HG02981 (cell line): ENCODE measurements around the gene GPR37.

ENCODE experiments used
- ATAC-seq: cut with Tn5 transposase; IDR thresholded peaks from one replicate; pipeline ENCODE4 v1.9.1; 2021; ENCODE audit warnings: mild to moderate bottlenecking, moderate library complexity; ENCODE audit not compliant: unreplicated experiment

Gene GPR37

DNA sequence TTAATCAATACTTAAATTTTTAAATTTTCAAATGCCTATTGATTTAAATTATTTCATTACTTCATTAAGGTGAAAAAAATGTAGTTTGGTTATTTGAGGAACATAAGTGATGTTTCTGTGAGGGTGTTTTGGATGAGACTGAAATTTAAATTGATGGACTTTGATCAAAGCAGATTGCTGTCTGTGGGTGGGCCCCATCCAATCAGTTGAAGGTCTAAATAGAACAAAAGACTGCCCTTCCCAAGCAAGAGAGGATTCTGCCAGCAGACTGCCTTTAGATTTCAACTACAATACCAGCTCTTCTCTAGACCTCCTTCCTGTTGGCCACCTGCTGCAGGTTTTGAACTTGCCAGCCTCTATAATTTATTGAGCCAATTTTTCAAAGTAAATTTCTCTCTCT lies 14.5 kb upstream of the GPR37 start:
- no peak for ATAC-seq

- no peak for ATAC-seq
These were observed 14.0 kb upstream of the GPR37 start for GRCh38 chr7:124779620-124780019.

DNA sequence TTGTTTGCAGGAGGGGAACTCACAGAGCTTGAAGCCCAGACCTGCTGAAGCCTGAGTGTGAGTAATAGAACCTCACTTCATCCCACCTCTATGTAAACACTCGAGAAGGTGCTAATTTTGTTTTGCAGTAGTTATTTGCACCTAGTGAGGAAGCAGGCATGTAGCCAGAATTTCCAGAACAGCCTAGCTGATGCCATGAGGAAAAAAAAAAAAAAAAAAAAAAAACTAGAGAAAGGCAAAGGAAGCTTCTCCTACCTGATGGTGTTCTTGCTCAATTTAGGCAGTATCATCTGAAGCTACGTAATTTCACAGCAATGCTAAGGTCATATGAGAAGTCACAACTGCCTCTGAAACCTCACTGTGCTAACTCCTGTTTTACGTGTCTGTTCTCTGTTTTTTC lies 13.6 kb upstream of the GPR37 start:
- no peak for ATAC-seq

DNA sequence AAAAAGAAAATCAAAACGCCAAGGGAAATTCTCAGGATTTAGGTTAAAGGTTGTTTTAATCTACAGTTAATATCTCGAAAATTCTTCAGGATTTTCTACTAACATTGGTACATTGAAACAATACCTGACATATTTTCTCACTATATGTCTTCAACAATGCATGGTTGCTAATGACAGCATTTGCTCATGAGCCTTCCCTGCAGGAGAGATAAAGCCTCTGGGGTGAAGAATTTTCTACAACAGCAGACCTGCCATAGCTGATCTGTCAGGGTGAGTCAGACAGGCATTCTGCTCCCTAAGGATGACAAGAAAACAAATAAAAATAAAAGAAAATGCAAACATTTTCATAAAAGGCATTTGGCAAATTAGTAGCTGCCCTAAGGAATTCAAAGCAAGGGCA lies 11.7 kb upstream of the GPR37 start:
- ATAC-seq: no peak

DNA sequence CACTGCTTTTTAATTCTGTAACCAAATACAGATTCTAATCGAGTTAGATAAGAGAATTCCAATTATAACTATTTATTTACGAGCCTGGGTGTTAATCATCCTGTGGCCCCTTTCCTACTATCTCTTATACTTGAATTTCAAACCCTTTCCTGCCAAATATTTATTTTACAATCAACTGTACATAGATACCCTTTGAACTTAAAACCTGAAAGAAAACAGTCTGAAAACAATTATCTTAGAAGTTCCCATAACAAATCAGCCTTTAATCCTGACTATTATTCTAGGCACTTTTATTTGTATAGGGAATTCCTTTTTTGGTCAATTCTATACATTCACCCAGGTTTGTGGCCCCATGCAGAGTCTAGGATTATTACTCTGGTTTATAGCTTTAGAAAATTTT lies 10.6 kb upstream of the GPR37 start:
- no peak for ATAC-seq

DNA sequence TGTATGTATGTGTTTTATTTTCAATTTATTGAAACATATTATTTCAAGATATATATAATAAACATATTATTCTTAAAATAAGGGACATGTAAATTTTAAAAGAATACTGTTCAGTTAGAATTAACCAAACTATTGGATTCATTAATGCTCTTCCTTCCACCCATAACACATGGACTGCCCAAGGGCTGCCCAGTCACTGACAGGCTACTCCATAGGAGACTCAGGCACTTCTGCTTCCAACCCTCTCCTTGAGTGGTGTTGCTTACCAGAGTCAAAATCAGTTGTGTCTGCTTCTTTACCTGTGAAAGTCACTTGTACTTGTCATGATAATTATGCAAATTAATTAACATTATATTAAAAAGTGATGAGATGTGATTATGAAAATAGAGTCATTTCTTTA lies 9.8 kb upstream of the GPR37 start:
- ATAC-seq: no peak

GRCh38 chr7:124773938-124774337 lies 8.3 kb upstream of the GPR37 start:
- ATAC-seq: no peak

DNA sequence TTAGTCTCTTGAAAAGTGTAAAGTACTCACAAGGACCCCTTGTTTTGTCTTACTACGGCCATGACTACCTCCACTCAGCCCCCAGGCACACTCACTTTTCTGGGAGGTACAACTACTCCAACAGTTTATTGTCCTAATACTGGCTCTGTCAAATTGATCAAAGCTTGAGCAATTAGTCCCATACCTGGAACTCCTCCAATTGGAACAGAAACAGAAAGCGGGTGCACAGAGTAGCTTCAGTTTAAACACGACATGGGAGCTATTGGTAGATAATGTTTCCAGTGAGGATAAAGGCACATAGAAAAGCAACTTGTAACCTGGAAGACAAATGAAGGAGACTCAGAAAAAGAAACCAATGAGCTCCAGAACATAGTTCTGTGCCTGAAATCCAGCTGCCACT lies 7.7 kb upstream of the GPR37 start:
- no peak for ATAC-seq

DNA sequence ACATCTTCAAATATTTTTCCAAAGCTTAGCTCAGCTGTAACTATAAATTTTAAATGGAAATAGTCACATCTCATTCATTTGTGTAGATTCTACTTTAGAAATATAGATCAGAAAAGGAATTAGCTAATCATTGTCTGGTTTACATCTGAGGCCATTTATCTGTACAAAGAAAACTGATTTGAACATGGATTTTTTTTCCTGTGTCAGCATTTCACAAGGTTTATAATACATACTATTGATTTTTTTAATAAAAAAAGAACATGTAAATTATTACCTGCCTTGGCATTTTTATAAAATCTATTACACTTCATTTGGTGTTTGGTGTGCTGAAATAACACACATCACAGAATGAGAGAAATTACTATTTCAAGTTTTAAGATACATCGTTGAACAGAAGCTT lies 3.5 kb upstream of the GPR37 start:
- ATAC-seq: no peak

DNA sequence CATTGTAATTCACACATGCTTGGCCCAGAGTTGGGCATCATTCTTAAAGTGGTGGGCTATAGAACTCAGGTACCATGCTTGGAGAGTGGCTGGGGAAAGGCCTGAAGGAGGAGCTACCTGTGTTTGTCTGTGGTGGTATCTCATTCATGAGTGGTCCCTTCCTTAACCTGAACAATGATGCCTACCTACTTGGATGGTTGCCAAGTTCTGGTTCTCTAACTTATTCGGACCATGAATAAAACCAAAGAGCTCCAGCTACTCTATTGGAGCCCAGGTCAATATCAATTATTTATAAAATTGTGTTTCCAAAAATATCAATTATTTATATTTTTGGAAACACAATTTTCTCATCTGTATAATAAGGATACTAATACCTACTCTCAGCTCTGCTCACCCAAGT lies 2.9 kb upstream of the GPR37 start:
- ATAC-seq: no peak

DNA sequence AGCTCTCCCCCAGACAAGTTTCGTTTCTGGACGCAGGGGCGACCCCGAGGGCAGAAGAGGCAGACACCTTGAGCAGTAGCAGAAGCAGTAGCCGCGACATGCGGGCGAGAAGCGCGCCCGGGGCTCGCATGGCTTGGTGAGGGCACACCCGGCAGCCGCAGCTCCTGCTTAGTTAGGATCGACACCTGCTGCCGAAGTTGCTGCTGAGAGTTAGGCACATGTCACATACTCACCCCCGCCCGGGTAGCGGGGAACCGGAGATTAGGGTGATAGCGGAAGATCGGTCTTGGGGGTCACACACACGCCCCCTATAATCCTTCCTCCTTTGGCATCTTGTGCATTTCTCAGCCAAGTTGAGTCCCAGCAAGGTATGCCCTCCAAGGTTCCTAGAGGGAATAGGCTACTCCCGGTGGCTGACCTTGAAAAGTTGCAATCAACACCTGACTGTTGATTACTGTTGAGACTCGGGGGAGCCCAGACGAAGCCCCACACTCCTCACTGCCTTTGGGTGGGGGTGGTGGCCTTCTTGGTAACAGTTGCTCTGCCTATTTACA lies 668 bp downstream of the GPR37 start:
- no peak for ATAC-seq

DNA sequence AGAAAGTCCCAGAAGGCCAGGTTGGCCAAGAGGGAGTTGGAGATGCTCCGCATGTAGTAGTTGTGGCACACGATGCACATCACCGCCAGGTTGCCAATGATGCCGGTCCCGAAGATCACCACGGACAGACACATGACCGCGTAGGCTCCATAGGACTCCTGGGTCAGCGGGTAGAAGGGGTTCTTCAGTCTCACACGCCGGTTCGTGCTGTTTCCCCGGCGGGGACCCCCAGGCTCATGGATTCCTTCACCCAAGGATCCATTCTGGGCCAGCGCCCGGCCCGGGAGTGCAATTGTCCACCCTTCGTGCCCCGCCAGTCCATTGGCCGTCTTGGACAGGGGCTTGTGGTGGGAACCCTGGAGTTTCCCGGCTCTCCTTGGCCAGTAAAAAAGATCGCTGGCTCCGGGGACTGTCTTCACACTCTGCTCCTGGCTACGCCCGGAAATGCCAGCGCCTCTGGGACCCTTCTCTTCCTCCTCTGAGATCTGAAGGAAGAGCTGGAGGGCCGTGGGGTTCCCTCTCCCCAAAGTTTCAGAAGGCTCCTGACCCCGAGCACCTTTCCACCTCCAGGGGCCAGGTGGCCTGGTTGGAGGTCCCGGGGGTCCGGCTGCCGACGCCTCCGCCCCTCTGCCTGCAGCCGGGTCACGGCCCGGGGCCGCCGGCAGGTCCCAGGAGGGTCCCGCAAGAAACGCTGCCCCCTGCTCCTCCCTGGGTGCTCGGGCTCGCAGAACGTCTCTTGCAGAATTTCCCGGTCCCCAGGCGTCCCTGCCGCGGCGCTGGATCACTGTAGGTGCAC lies 1.3 kb downstream of the GPR37 start:
- ATAC-seq: no peak

DNA sequence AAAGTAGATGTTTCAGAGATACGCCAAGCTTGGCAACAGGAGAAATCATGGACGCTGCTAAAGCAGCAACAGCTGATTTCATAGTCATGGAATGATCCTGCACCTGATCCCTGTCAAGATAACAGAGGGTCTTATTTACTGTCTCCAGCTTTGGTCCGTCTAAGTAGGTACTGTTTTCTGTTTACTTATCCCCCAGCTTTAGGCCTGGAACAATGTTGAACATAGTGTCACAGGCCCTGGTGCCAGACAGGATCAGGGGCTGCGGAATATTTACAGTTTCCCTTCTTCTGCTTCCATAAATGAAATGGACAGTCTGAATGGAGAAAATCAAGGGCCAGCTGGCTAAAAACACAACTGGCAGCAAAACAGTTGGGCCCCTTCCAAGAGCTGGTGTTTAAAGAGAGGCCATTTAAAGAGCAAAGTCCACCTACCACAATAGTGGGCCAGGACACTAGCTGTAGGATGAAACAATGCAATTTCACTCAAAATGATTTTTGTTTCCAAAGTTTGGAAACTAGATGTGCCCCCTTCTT lies 2.9 kb downstream of the GPR37 start:
- ATAC-seq: no peak

- no peak for ATAC-seq
These were observed 4.4 kb downstream of the GPR37 start for GRCh38 chr7:124761164-124761715.

GRCh38 chr7:124758327-124758726 lies 7.3 kb downstream of the GPR37 start:
- no peak for ATAC-seq

DNA sequence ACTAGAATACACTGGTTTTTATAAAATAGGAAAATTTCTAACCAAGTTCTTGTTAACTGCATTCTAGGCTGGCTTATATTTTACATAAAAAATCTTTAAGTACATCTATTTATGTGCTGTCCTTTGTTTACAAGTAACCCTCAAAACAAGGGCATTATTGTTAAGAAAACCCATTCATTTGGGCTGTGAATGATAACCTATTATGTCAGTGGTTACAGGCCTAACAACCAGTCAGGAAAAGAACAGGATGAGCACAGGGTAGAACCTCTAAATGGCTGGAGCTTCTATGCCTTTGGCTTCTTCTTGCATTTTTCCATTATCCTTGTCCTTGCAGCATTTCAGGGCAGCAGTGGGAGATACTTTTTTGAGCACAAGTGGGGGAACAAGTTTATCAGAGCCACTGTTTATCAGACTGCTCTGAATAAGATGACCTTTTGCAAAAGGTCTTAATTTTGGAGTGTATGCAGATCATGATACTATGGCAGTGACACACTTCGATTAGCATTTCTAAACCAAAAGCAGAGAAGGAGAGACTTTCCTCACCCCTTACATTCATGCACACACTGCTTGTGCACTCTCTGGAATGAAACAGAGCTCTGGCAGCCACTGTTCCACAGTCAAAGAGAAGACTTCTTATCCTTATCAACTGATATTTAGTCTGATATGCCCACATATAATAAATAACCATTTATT lies 10.9 kb downstream of the GPR37 start:
- no peak for ATAC-seq

DNA sequence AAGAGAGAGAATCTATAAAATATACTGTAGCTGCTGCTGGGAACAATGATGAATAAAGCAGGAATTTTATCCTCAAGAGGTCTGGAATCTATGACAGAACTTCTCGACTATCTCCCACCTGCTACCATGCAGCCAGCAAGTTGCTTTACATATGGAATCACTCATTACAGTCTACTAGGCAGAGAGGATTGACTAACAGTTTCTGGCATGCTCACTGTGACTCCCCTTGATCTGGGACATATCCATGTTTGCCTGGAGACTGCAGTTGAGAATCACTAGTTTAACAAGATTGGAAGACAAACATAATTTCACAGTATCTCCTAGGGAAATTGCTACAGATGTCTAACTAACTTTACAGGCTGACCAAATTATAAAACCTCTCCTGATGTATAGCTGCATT lies 13.3 kb downstream of the GPR37 start:
- no peak for ATAC-seq

GRCh38 chr7:124751027-124751426 lies 14.6 kb downstream of the GPR37 start:
- ATAC-seq: no peak

DNA sequence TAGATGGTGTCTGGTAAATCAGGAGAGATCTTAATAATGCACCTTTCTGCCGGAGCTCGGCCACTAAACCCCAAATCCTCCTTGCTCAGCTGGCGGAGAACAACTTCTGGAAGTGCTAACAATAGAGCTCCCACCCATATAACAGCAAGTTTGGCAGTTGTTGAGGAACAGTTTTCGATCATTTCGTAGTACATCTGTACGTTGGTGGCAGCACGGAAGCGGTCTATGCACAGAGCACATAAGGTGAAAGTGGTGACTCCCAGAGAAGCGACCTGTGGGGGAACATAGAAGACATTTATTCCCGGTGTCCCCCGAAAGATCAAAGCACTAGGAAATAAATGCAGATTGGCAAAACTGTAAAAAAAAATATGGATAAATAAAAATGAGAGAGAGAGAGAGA lies 18.5 kb downstream of the GPR37 start:
- ATAC-seq: no peak

GRCh38 chr7:124738639-124739038 lies 27.0 kb downstream of the GPR37 start:
- no peak for ATAC-seq

- no peak for ATAC-seq
These were observed 27.8 kb downstream of the GPR37 start for GRCh38 chr7:124737760-124738300.
